Parathyroid adenoma (tissue), 2 donors: ENCODE data around the gene SLC23A1.
A peak's percentile ranks its signal among the peaks of the same experiment; 100 is the strongest.

Source experiments
- H2AFZ ChIP-seq: fragments of 300-600 bp; sonication (generic); one replicate; pipeline ENCODE4 v1.7.0; 2017; ENCODE audit warnings: antibody characterized with exemption, mild to moderate bottlenecking
- H3K27ac ChIP-seq: fragments of 300-600 bp; sonication (generic); one replicate; pipeline ENCODE4 v1.7.0; 2017
- H3K27me3 ChIP-seq: fragments of 300-600 bp; sonication (generic); one replicate; pipeline ENCODE4 v1.7.0; 2017; ENCODE audit warnings: low read length; ENCODE audit not compliant: control insufficient read depth, insufficient read depth
- H3K36me3 ChIP-seq: fragments of 300-600 bp; sonication (generic); one replicate; pipeline ENCODE4 v1.7.0; 2017; ENCODE audit warnings: low read length; ENCODE audit not compliant: control insufficient read depth, insufficient read depth
- H3K4me1 ChIP-seq: fragments of 300-600 bp; sonication (generic); one replicate; pipeline ENCODE4 v1.7.0; 2017; ENCODE audit warnings: control low read depth
- H3K4me2 ChIP-seq: fragments of 300-600 bp; sonication (generic); one replicate; pipeline ENCODE4 v1.7.0; 2017; ENCODE audit warnings: low read length
- H3K4me3 ChIP-seq: fragments of 300-600 bp; sonication (generic); one replicate; pipeline ENCODE4 v1.7.0; 2017; ENCODE audit warnings: low read depth, low read length
- H3K79me2 ChIP-seq: fragments of 300-600 bp; sonication (generic); one replicate; pipeline ENCODE4 v1.7.0; 2017; ENCODE audit warnings: control low read depth
- H3K9ac ChIP-seq: fragments of 300-600 bp; sonication (generic); one replicate; pipeline ENCODE4 v1.7.0; 2017; ENCODE audit warnings: mild to moderate bottlenecking
- H3K9me3 ChIP-seq: fragments of 300-600 bp; sonication (generic); one replicate; pipeline ENCODE4 v1.7.0; 2017; ENCODE audit warnings: low read length; ENCODE audit not compliant: control insufficient read depth
- CTCF ChIP-seq: fragments of 300-600 bp; sonication (generic); IDR thresholded peaks from one replicate; pipeline ENCODE4 v1.7.0; 2017; ENCODE audit warnings: antibody characterized with exemption, mild to moderate bottlenecking
- donor health status: primary hyperparathyroidism.

SLC23A1 gene

GRCh38 chr5:139383275-139383992 is at the start of gene SLC23A1:
Gene SLC23A1 (minus strand): TSS chr5:139383297. CDS start chr5:139383253, 44 bp downstream.
- TF ChIP-seq CTCF = no peak
- Histone ChIP-seq H3K4me2 (no peak within 1 kb of the TSS), H3K4me3 (no peak within 1 kb of the TSS), H2AFZ (peak within 1 kb of the TSS; percentile 76), H3K9me3 (no peaks in the 10 kb centered on the region), H3K9ac (no peak within 1 kb of the TSS), H3K36me3 (no peaks in the 10 kb centered on the region), H3K27me3 (no peaks in the 10 kb centered on the region), H3K79me2 (peaks cover 4% of the 10 kb centered on the region), H3K27ac (peak within 1 kb of the TSS; percentile 39), H3K4me1 (peaks cover 23% of the 10 kb centered on the region)

GRCh38 chr5:139431706-139432105 is 48.6 kb upstream of the SLC23A1 start:
- Histone ChIP-seq H3K4me1 (no peaks in the 10 kb centered on the region), H3K79me2 (no peaks in the 10 kb centered on the region), H3K4me3 (no peak overlapping the region), H3K27ac (no peak overlapping the region), H3K4me2 (no peak overlapping the region), H3K9me3 (no peaks in the 10 kb centered on the region), H2AFZ (no peak overlapping the region), H3K36me3 (no peaks in the 10 kb centered on the region), H3K27me3 (no peaks in the 10 kb centered on the region), H3K9ac (no peak overlapping the region)
- no peak for TF ChIP-seq CTCF

- no peak overlapping the region for H3K4me2 ChIP-seq
- H3K9ac ChIP-seq = no peak overlapping the region
- no peaks in the 10 kb centered on the region for H3K79me2 ChIP-seq
- H3K36me3 ChIP-seq = no peaks in the 10 kb centered on the region
- H3K27ac ChIP-seq = no peak overlapping the region
- H3K9me3 ChIP-seq = no peaks in the 10 kb centered on the region
- no peak for TF ChIP-seq CTCF
- no peaks in the 10 kb centered on the region for H3K27me3 ChIP-seq
- H3K4me3 ChIP-seq = no peak overlapping the region
- H2AFZ ChIP-seq = no peak overlapping the region
- H3K4me1 ChIP-seq = no peaks in the 10 kb centered on the region
These were observed 46.9 kb upstream of the SLC23A1 start for GRCh38 chr5:139430015-139430414.

- H3K27me3 ChIP-seq = no peaks in the 10 kb centered on the region
- no peak overlapping the region for H3K9ac ChIP-seq
- no peaks in the 10 kb centered on the region for H3K9me3 ChIP-seq
- no peak overlapping the region for H3K27ac ChIP-seq
- no peaks in the 10 kb centered on the region for H3K4me1 ChIP-seq
- H3K4me2 ChIP-seq = no peak overlapping the region
- H2AFZ ChIP-seq = no peak overlapping the region
- TF ChIP-seq CTCF = no peak
- H3K79me2 ChIP-seq = no peaks in the 10 kb centered on the region
- H3K4me3 ChIP-seq = no peak overlapping the region
- no peaks in the 10 kb centered on the region for H3K36me3 ChIP-seq
These were observed 43.2 kb upstream of the SLC23A1 start for GRCh38 chr5:139426203-139426885.
